PFSK-1 (cell line): ENCODE data around the gene MAGI1.

ENCODE experiments used
- POLR2AphosphoS5 ChIP-seq: IDR thresholded peaks from 2 replicates; pipeline ENCODE4 v1.6.1; 2012; ENCODE audit warnings: low read depth, mild to moderate bottlenecking, control low read depth, low read length, moderate library complexity
- SIN3A ChIP-seq: IDR thresholded peaks from 2 replicates; pipeline ENCODE4 v1.6.1; 2012; ENCODE audit warnings: mild to moderate bottlenecking, low read length, moderate library complexity, borderline replicate concordance; ENCODE audit not compliant: insufficient read depth
- TAF1 ChIP-seq: IDR thresholded peaks from 2 replicates; pipeline ENCODE4 v1.6.1; 2012; ENCODE audit warnings: low read length, control low read depth, borderline replicate concordance; ENCODE audit not compliant: insufficient read depth
- TF ChIP-seq, protein P1 (sequence below), 2 experiments: IDR thresholded peaks; 2 replicates each; pipeline versions ENCODE4 v1.6.1 to v1.8.0; 2011 to 2012; ENCODE audit warnings: low read depth in 2 of 2, low read length in 2 of 2, control low read depth in 1 of 2, inconsistent platforms in 1 of 2, mild to moderate bottlenecking in 1 of 2, moderate library complexity in 1 of 2; ENCODE audit not compliant: insufficient read depth in 1 of 2

GRCh38 chr3:65817553-65818126 is 221.1 kb downstream of the MAGI1 start:
- TF ChIP-seq SIN3A (no peak), TAF1 (no peak), POLR2AphosphoS5 (no peak)
- TF ChIP-seq, protein P1, sequence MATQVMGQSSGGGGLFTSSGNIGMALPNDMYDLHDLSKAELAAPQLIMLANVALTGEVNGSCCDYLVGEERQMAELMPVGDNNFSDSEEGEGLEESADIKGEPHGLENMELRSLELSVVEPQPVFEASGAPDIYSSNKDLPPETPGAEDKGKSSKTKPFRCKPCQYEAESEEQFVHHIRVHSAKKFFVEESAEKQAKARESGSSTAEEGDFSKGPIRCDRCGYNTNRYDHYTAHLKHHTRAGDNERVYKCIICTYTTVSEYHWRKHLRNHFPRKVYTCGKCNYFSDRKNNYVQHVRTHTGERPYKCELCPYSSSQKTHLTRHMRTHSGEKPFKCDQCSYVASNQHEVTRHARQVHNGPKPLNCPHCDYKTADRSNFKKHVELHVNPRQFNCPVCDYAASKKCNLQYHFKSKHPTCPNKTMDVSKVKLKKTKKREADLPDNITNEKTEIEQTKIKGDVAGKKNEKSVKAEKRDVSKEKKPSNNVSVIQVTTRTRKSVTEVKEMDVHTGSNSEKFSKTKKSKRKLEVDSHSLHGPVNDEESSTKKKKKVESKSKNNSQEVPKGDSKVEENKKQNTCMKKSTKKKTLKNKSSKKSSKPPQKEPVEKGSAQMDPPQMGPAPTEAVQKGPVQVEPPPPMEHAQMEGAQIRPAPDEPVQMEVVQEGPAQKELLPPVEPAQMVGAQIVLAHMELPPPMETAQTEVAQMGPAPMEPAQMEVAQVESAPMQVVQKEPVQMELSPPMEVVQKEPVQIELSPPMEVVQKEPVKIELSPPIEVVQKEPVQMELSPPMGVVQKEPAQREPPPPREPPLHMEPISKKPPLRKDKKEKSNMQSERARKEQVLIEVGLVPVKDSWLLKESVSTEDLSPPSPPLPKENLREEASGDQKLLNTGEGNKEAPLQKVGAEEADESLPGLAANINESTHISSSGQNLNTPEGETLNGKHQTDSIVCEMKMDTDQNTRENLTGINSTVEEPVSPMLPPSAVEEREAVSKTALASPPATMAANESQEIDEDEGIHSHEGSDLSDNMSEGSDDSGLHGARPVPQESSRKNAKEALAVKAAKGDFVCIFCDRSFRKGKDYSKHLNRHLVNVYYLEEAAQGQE (IDR thresholded peaks at IDR 0.05; ENCODE audit: insufficient read depth in 1 of 2, low read depth in 2 of 2, low read length in 2 of 2), result no peak
